Smooth muscle cell (in vitro differentiated cells): ENCODE measurements around the gene XIAP. TPM values are rescaled to one million over a fixed set of nuclear protein-coding genes. Genes with fewer than 3 reads are reported as not detected.

Source experiments
- DNase-seq: peaks from one replicate; lab custom pipeline; 2025; ENCODE audit not compliant: unreplicated experiment; lab: John Stamatoyannopoulos, UW
- H2AFZ ChIP-seq: fragments of 200-600 bp; sonication (generic); 2 replicates; pipeline ENCODE4 v1.6.0; 2016; ENCODE audit warnings: antibody characterized with exemption, low read depth, mild to moderate bottlenecking
- H3F3A ChIP-seq: fragments of 200-600 bp; sonication (generic); 2 replicates; pipeline ENCODE4 v1.6.0; 2017; ENCODE audit warnings: antibody characterized with exemption, low read depth
- H3K27ac ChIP-seq: fragments of 200-600 bp; sonication (generic); 2 replicates; pipeline ENCODE4 v1.5.1; 2016; ENCODE audit warnings: low read depth, mild to moderate bottlenecking
- H3K27me3 ChIP-seq: fragments of 200-600 bp; sonication (generic); 2 replicates; pipeline ENCODE4 v1.6.1; 2016; ENCODE audit warnings: low read depth, mild to moderate bottlenecking
- H3K36me3 ChIP-seq: fragments of 200-600 bp; sonication (generic); 2 replicates; pipeline ENCODE4 v1.5.1; 2016; ENCODE audit warnings: low read depth
- H3K4me1 ChIP-seq: fragments of 200-600 bp; sonication (generic); 2 replicates; pipeline ENCODE4 v1.5.1; 2016; ENCODE audit warnings: low read depth
- H3K4me2 ChIP-seq: fragments of 200-600 bp; sonication (generic); 2 replicates; pipeline ENCODE4 v1.6.0; 2016; ENCODE audit warnings: mild to moderate bottlenecking
- H3K4me3 ChIP-seq: fragments of 200-600 bp; sonication (generic); 2 replicates; pipeline ENCODE4 v1.5.1; 2016; ENCODE audit warnings: mild to moderate bottlenecking
- H3K79me2 ChIP-seq: fragments of 200-600 bp; sonication (generic); 2 replicates; pipeline ENCODE4 v1.6.0; 2016; ENCODE audit warnings: low read depth, mild to moderate bottlenecking
- H3K9ac ChIP-seq: fragments of 200-600 bp; sonication (generic); 2 replicates; pipeline ENCODE4 v1.6.0; 2016; ENCODE audit warnings: low read depth
- H3K9me3 ChIP-seq: fragments of 200-600 bp; sonication (generic); replicated peaks from 2 replicates; pipeline ENCODE4 v1.5.1; 2016; ENCODE audit warnings: low read depth
- H4K20me1 ChIP-seq: fragments of 200-600 bp; sonication (generic); 2 replicates; pipeline ENCODE4 v1.6.0; 2016; ENCODE audit warnings: low read depth
- WGBS: methylation state at CpG from one replicate; pipeline ENCODE4 v1.1.7; 2016; ENCODE audit warnings: low lambda C conversion rate; 5-methylcytosine and 5-hydroxymethylcytosine counted together
- polyA plus RNA-seq: library from polyadenylated mRNA; unstranded; fragments of >200 nt; fragmentation: Nextera tagmentation; extraction: Ambion mirVana; gene quantifications from 2 replicates; pipeline ENCODE4 v1.2.1, GENCODE V29; 2016
- total RNA-seq: library from RNA; depleted of rRNA; stranded (reverse); fragments of >200 nt; gene quantifications from 2 replicates; pipeline ENCODE4 v1.2.3, GENCODE V29; 2014
- TF ChIP-seq, protein P1 (sequence below): fragments of 200-600 bp; sonication (generic); IDR thresholded peaks from 2 replicates; pipeline ENCODE4 v1.5.1; 2017; ENCODE audit warnings: borderline replicate concordance, mild to moderate bottlenecking, antibody characterized with exemption; ENCODE audit not compliant: insufficient read depth, poor library complexity, severe bottlenecking

The XIAP gene
- total and polyA plus RNA-seq, 2 experiments from 2014 or later, result 8.5 to 24.5 TPM

DNA sequence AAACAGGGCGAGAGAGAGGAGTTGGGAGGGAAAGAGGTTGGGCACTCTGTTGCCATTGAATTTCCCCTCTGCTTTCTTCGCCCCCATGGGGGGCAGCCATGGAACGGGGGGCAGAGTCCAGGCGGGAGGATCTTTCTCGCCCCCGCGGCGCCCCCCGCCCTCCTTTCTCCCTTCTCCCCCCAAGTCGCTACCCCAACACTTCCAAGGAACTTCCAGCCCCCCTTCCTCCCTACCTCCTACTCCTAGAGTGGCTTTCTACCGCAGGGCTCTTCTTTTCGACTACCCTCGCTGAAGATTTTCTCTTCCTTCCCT is 101.1 kb downstream of the XIAP start:
- H3K79me2 ChIP-seq, result peaks cover 26% of the 10 kb centered on the region

DNA sequence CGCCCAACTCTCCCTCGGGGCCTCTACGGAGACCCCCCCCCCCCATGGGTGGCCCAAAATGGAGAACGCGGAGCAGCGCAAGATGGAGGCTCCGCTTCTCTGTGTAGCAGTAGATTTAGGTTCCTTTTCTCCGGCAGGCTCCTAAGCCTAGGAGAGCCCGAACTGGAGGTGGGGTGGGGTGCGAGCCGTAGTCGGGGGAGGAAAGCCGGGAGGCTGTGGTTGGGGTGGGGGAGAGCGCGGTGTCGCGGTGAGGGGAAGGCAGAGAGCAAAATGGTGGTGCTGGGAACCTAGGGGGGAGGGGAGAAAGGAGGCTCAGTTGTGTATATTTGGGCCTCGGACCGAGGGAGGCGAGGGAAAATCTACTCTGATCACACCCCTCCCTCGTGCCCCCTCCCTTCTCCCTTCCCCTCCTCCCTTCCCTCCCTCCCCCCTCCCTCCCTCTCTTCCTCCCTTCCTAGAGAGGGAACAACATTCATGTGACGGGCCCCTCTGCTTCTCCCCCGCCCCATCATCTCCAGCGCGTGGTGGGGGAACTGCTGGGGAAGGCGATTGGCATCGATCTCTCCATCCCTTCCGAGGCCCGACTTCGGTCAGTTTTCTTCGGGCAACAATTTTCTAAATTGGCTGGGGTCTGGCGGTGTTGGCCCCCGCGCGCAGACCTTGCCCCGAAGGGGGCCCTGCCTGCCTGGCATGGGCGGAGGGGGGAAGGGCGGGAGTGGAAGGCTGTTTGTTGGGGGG is 101.6 kb downstream of the XIAP start, which contains the start of gene STAG2:
Gene STAG2 (plus strand): TSS at position 439 of the 738 bp plus-strand sequence. CDS start 60,922 bp downstream, outside the sequence.
- Histone ChIP-seq H4K20me1 (peaks cover 27% of the 10 kb centered on the region), H3F3A (peaks cover 6% of the 10 kb centered on the region), H3K27me3 (no peaks in the 10 kb centered on the region), H3K9me3 (no peaks in the 10 kb centered on the region), H2AFZ (no peak within 1 kb of the TSS), H3K4me2 (peak within 1 kb of the TSS; percentile 89), H3K4me3 (peak within 1 kb of the TSS; percentile 89), H3K79me2 (peaks cover 31% of the 10 kb centered on the region), H3K36me3 (no peaks in the 10 kb centered on the region), H3K4me1 (peaks cover 15% of the 10 kb centered on the region), H3K9ac (peak within 1 kb of the TSS; percentile 98), H3K27ac (peak within 1 kb of the TSS; percentile 99)
- WGBS, result 51% methylated on average over 23 of the region's 38 CpGs
- TF ChIP-seq, protein P1, sequence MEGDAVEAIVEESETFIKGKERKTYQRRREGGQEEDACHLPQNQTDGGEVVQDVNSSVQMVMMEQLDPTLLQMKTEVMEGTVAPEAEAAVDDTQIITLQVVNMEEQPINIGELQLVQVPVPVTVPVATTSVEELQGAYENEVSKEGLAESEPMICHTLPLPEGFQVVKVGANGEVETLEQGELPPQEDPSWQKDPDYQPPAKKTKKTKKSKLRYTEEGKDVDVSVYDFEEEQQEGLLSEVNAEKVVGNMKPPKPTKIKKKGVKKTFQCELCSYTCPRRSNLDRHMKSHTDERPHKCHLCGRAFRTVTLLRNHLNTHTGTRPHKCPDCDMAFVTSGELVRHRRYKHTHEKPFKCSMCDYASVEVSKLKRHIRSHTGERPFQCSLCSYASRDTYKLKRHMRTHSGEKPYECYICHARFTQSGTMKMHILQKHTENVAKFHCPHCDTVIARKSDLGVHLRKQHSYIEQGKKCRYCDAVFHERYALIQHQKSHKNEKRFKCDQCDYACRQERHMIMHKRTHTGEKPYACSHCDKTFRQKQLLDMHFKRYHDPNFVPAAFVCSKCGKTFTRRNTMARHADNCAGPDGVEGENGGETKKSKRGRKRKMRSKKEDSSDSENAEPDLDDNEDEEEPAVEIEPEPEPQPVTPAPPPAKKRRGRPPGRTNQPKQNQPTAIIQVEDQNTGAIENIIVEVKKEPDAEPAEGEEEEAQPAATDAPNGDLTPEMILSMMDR, result no peak
- DNase-seq, result peak; percentile 22

More for the DNA sequence above, 101.1 kb downstream of the XIAP start:
- Histone ChIP-seq H3K36me3 (no peaks in the 10 kb centered on the region), H3K4me2 (peak overlapping the region; percentile 89), H3F3A (peaks cover 6% of the 10 kb centered on the region), H3K4me3 (peak overlapping the region; percentile 89), H4K20me1 (peaks cover 22% of the 10 kb centered on the region), H3K4me1 (peaks cover 15% of the 10 kb centered on the region), H3K9ac (peak overlapping the region; percentile 98), H3K27ac (peak overlapping the region; percentile 99), H2AFZ (no peak overlapping the region), H3K27me3 (no peaks in the 10 kb centered on the region), H3K9me3 (no peaks in the 10 kb centered on the region)
- DNase-seq, result no peak
- 52% methylated on average over 6 of the region's 13 CpGs for WGBS
- TF ChIP-seq, protein P1, result no peak

DNA sequence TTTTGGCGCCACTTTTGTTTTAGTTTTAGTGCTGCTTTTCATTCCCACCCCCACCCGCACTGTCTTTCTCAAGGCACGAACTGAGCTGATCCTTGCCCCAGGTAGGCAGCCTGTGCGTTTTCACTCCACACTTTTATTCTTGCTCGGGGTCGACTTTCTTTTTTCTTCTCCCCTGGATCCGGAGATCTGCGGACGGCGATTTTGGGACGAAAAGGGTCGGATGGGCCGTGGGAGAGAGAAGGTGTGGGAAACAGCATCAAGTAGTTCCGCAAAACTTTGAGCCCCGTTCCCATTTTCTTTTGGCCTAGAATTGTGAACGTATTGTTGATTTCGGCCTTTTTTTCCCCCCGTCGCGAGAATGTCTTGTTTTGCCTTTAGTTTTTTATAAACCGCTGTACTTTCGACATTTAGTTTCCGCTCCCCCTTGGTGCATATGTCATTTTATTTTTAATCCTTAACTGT is 102.2 kb downstream of the XIAP start:
- peaks cover 37% of the 10 kb centered on the region for H3K79me2 ChIP-seq
- H2AFZ ChIP-seq, result no peak overlapping the region
- no peaks in the 10 kb centered on the region for H3K9me3 ChIP-seq
- H3K4me3 ChIP-seq, result peak overlapping the region; percentile 89
- WGBS, result 43% methylated on average over 22 of the region's 23 CpGs
- DNase-seq, result no peak
- H3K9ac ChIP-seq, result peak overlapping the region; percentile 98
- no peaks in the 10 kb centered on the region for H3K27me3 ChIP-seq
- H3K27ac ChIP-seq, result peak overlapping the region; percentile 99
- H3F3A ChIP-seq, result peaks cover 6% of the 10 kb centered on the region
- TF ChIP-seq, protein P1, result no peak
- peaks cover 15% of the 10 kb centered on the region for H3K4me1 ChIP-seq
- peak overlapping the region; percentile 89 for H3K4me2 ChIP-seq
- H3K36me3 ChIP-seq, result no peaks in the 10 kb centered on the region
- peaks cover 33% of the 10 kb centered on the region for H4K20me1 ChIP-seq
